Measurements from ENCODE around the gene TNNT1.

The TNNT1 gene

GRCh38 chr19:55106591-55106990 is 42.4 kb downstream of the TNNT1 start:
- Histone ChIP-seq H3K4me2 (ENCODE audit: low read length) (no peak overlapping the region), H3K79me1 (ENCODE audit: low read length) (peaks cover 7% of the 10 kb centered on the region), H3K36me3 (ENCODE audit: control insufficient read depth, insufficient read depth, low read length) (peaks cover 2% of the 10 kb centered on the region), H3K4me3 (ENCODE audit: low read length) (no peak overlapping the region), H3K79me2 (ENCODE audit: control insufficient read depth, insufficient read depth, low read length) (no peaks in the 10 kb centered on the region), H2AK5ac (ENCODE audit: low read length) (no peak overlapping the region), H3K9ac (ENCODE audit: low read length) (no peak overlapping the region), H3K27ac (ENCODE audit: low read depth, low read length) (no peak overlapping the region), H2BK15ac (replicated peaks; ENCODE audit: low read depth) (no peak overlapping the region), H3K18ac (ENCODE audit: low read length) (no peak overlapping the region), H4K5ac (ENCODE audit: low read length) (no peak overlapping the region), H3K4me1 (ENCODE audit: control insufficient read depth, low read depth, low read length) (no peaks in the 10 kb centered on the region), H2BK5ac (ENCODE audit: low read length) (no peak overlapping the region), H3K27me3 (ENCODE audit: insufficient read depth, low read length, poor library complexity) (no peaks in the 10 kb centered on the region), H2BK120ac (ENCODE audit: low read depth, low read length) (no peak overlapping the region), H3K56ac (ENCODE audit: low read length) (no peak overlapping the region), H4K8ac (ENCODE audit: low read depth, low read length) (no peak overlapping the region), H3K4ac (ENCODE audit: low read depth, low read length) (no peak overlapping the region), H3K23ac (ENCODE audit: low read length) (no peak overlapping the region)
- no CpG with 5 or more reads among the region's 6 CpGs for WGBS (ENCODE audit: extremely low coverage, insufficient coverage, low lambda C conversion rate)
- DNase-seq: no peak

DNA sequence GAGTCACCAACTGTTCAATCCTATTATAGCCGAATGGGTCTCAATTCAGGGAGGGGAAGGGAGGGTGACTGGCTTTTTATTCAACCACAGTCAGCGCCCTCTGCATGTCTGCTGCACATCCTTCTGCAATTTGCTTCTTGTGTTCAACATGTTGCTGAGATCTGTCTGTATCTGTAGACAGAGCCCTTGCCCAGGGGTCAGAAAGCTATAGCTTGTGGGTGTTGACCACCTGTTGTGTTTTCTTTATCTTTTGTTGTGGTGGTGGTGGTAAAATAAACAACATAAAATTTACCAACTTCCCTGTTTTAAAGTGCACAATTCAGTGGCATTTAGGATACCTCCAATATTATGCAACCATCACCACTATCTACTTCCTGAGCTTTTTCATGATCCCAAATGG is 43.8 kb downstream of the TNNT1 start:
- Histone ChIP-seq H3K4me3 (ENCODE audit: low read length) (no peak overlapping the region), H3K79me2 (ENCODE audit: control insufficient read depth, insufficient read depth, low read length) (no peaks in the 10 kb centered on the region), H3K23ac (ENCODE audit: low read length) (no peak overlapping the region), H3K18ac (ENCODE audit: low read length) (no peak overlapping the region), H3K27me3 (ENCODE audit: insufficient read depth, low read length, poor library complexity) (no peaks in the 10 kb centered on the region), H3K79me1 (ENCODE audit: low read length) (peaks cover 6% of the 10 kb centered on the region), H2AK5ac (ENCODE audit: low read length) (no peak overlapping the region), H2BK15ac (replicated peaks; ENCODE audit: low read depth) (no peak overlapping the region), H3K4me1 (ENCODE audit: control insufficient read depth, low read depth, low read length) (no peaks in the 10 kb centered on the region), H3K4ac (ENCODE audit: low read depth, low read length) (no peak overlapping the region), H3K36me3 (ENCODE audit: control insufficient read depth, insufficient read depth, low read length) (peaks cover 2% of the 10 kb centered on the region), H2BK120ac (ENCODE audit: low read depth, low read length) (no peak overlapping the region), H3K4me2 (ENCODE audit: low read length) (no peak overlapping the region), H4K5ac (ENCODE audit: low read length) (no peak overlapping the region), H3K56ac (ENCODE audit: low read length) (no peak overlapping the region), H3K9ac (ENCODE audit: low read length) (no peak overlapping the region), H3K27ac (ENCODE audit: low read depth, low read length) (no peak overlapping the region), H4K8ac (ENCODE audit: low read depth, low read length) (no peak overlapping the region), H2BK5ac (ENCODE audit: low read length) (no peak overlapping the region)
- DNase-seq: no peak
- no CpG with 5 or more reads among the region's 2 CpGs for WGBS (ENCODE audit: extremely low coverage, insufficient coverage, low lambda C conversion rate)

DNA sequence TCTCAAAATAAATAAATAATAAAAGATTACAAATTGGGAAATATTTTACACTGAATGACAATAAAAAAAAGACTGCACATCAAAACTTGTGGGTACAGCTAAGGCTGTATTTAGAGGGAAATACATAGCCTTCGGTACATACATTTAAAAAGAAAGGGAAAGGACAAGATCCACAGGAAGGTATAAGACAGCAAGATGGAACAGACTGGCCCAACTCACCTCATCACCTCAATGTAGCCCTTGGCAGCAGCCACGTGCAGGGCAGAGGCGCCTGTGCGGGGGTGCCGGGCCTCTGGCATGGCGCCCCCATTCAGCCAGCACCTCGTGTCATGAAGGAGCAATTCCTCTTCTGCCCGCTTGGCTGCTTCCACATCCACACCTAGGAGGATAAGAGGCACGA is 45.8 kb downstream of the TNNT1 start:
- no CpG with 5 or more reads among the region's 9 CpGs for WGBS (ENCODE audit: extremely low coverage, insufficient coverage, low lambda C conversion rate)
- H2BK15ac ChIP-seq (replicated peaks; ENCODE audit: low read depth): no peak overlapping the region

DNA sequence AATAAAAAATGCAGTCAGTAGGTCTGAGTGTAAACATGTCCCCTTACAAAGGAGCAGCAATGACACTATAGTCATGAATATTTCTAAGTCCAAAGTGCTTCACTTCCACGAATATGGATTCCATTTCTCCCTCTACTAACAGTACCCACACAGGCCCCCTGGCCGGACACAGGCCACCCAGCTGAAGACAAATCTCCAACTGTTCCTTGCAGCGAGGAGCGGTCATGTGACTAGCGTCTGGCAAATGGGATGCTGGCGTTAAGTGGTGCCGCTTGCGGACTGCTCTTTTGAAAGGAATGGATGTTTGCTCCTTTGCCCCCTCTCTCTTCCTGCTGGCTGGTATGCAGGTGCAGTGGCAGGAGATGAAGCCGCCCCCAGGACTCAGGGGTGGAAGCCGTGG is 47.7 kb downstream of the TNNT1 start:
- Histone ChIP-seq H3K23ac (ENCODE audit: low read length) (no peak overlapping the region), H3K27me3 (ENCODE audit: insufficient read depth, low read length, poor library complexity) (no peaks in the 10 kb centered on the region), H3K4ac (ENCODE audit: low read depth, low read length) (no peak overlapping the region), H3K79me1 (ENCODE audit: low read length) (no peaks in the 10 kb centered on the region), H4K8ac (ENCODE audit: low read depth, low read length) (no peak overlapping the region), H3K27ac (ENCODE audit: low read depth, low read length) (no peak overlapping the region), H3K4me3 (ENCODE audit: low read length) (no peak overlapping the region), H4K5ac (ENCODE audit: low read length) (no peak overlapping the region), H3K18ac (ENCODE audit: low read length) (no peak overlapping the region), H2AK5ac (ENCODE audit: low read length) (no peak overlapping the region), H3K79me2 (ENCODE audit: control insufficient read depth, insufficient read depth, low read length) (no peaks in the 10 kb centered on the region), H2BK5ac (ENCODE audit: low read length) (no peak overlapping the region), H2BK15ac (replicated peaks; ENCODE audit: low read depth) (no peak overlapping the region), H3K56ac (ENCODE audit: low read length) (no peak overlapping the region), H3K4me2 (ENCODE audit: low read length) (no peak overlapping the region), H3K36me3 (ENCODE audit: control insufficient read depth, insufficient read depth, low read length) (peaks cover 2% of the 10 kb centered on the region), H3K4me1 (ENCODE audit: control insufficient read depth, low read depth, low read length) (no peaks in the 10 kb centered on the region), H3K9ac (ENCODE audit: low read length) (no peak overlapping the region), H2BK120ac (ENCODE audit: low read depth, low read length) (no peak overlapping the region)
- DNase-seq: no peak
- no CpG with 5 or more reads among the region's 10 CpGs for WGBS (ENCODE audit: extremely low coverage, insufficient coverage, low lambda C conversion rate)

More for the DNA sequence above, 45.8 kb downstream of the TNNT1 start:
- no peak overlapping the region for H4K8ac ChIP-seq (ENCODE audit: low read depth, low read length)
- H3K27ac ChIP-seq (ENCODE audit: low read depth, low read length): no peak overlapping the region
- H3K18ac ChIP-seq (ENCODE audit: low read length): no peak overlapping the region
- H3K4me3 ChIP-seq (ENCODE audit: low read length): no peak overlapping the region
- no peaks in the 10 kb centered on the region for H3K27me3 ChIP-seq (ENCODE audit: insufficient read depth, low read length, poor library complexity)
- no peak overlapping the region for H3K9ac ChIP-seq (ENCODE audit: low read length)
- H3K79me1 ChIP-seq (ENCODE audit: low read length): peaks cover 3% of the 10 kb centered on the region
- no peak overlapping the region for H2BK120ac ChIP-seq (ENCODE audit: low read depth, low read length)
- no peak overlapping the region for H2AK5ac ChIP-seq (ENCODE audit: low read length)
- no peak overlapping the region for H3K4me2 ChIP-seq (ENCODE audit: low read length)
- no peak overlapping the region for H3K4ac ChIP-seq (ENCODE audit: low read depth, low read length)
- H3K79me2 ChIP-seq (ENCODE audit: control insufficient read depth, insufficient read depth, low read length): no peaks in the 10 kb centered on the region
- H3K4me1 ChIP-seq (ENCODE audit: control insufficient read depth, low read depth, low read length): no peaks in the 10 kb centered on the region
- peaks cover 2% of the 10 kb centered on the region for H3K36me3 ChIP-seq (ENCODE audit: control insufficient read depth, insufficient read depth, low read length)
- no peak overlapping the region for H3K56ac ChIP-seq (ENCODE audit: low read length)
- H2BK5ac ChIP-seq (ENCODE audit: low read length): no peak overlapping the region
- no peak overlapping the region for H3K23ac ChIP-seq (ENCODE audit: low read length)
- no peak for DNase-seq
- no peak overlapping the region for H4K5ac ChIP-seq (ENCODE audit: low read length)

GRCh38 chr19:55099557-55100506 is 49.2 kb downstream of the TNNT1 start:
- Histone ChIP-seq H3K79me2 (ENCODE audit: control insufficient read depth, insufficient read depth, low read length) (no peaks in the 10 kb centered on the region), H3K4me3 (ENCODE audit: low read length) (no peak overlapping the region), H3K56ac (ENCODE audit: low read length) (no peak overlapping the region), H3K9ac (ENCODE audit: low read length) (no peak overlapping the region), H4K5ac (ENCODE audit: low read length) (no peak overlapping the region), H3K4me2 (ENCODE audit: low read length) (no peak overlapping the region), H3K36me3 (ENCODE audit: control insufficient read depth, insufficient read depth, low read length) (peaks cover 2% of the 10 kb centered on the region), H3K4ac (ENCODE audit: low read depth, low read length) (no peak overlapping the region), H3K79me1 (ENCODE audit: low read length) (no peaks in the 10 kb centered on the region), H2BK15ac (replicated peaks; ENCODE audit: low read depth) (no peak overlapping the region), H3K27me3 (ENCODE audit: insufficient read depth, low read length, poor library complexity) (no peaks in the 10 kb centered on the region), H2BK5ac (ENCODE audit: low read length) (no peak overlapping the region), H3K23ac (ENCODE audit: low read length) (no peak overlapping the region), H2AK5ac (ENCODE audit: low read length) (no peak overlapping the region), H3K27ac (ENCODE audit: low read depth, low read length) (no peak overlapping the region), H3K4me1 (ENCODE audit: control insufficient read depth, low read depth, low read length) (no peaks in the 10 kb centered on the region), H4K8ac (ENCODE audit: low read depth, low read length) (no peak overlapping the region), H2BK120ac (ENCODE audit: low read depth, low read length) (no peak overlapping the region), H3K18ac (ENCODE audit: low read length) (no peak overlapping the region)
- DNase-seq: peak; percentile 66
- no CpG with 5 or more reads among the region's 27 CpGs for WGBS (ENCODE audit: extremely low coverage, insufficient coverage, low lambda C conversion rate)

All from mesendoderm (in vitro differentiated cells).